OCI-LY3 (cell line): ENCODE results near the gene DOCK2.
"Not testable (repeated sequence)": the region's sequence is repeated elsewhere in the genome, so short reads cannot be mapped to it uniquely, and the experiment has no call there.

ENCODE experiments used
- H2AFZ ChIP-seq: fragments of 200-600, 300-600 bp; shearing (Covaris generic); 2 replicates; pipeline ENCODE4 v1.6.0; 2014; ENCODE audit warnings: antibody characterized with exemption, low read depth, low read length
- H3K27ac ChIP-seq: fragments of 200-600, 300-600 bp; sonication (generic); 2 replicates; pipeline ENCODE4 v1.5.1; 2014; ENCODE audit warnings: mild to moderate bottlenecking, low read length, moderate library complexity, mixed read lengths
- H3K27me3 ChIP-seq: fragments of 200-600, 300-600 bp; sonication (generic); 2 replicates; pipeline ENCODE4 v1.6.1; 2014; ENCODE audit warnings: low read depth, low read length, mixed read lengths
- H3K36me3 ChIP-seq: fragments of 200-600, 300-600 bp; sonication (generic); replicated peaks from 2 replicates; pipeline ENCODE3; 2014; ENCODE audit warnings: low read depth, low read length, mixed read lengths
- H3K4me1 ChIP-seq: fragments of 300-600, 200-600 bp; sonication (generic); 2 replicates; pipeline ENCODE4 v1.6.1; 2014; ENCODE audit warnings: low read length, mixed read lengths
- H3K4me2 ChIP-seq: fragments of 200-600, 300-600 bp; sonication (generic); 2 replicates; pipeline ENCODE4 v1.6.1; 2014; ENCODE audit warnings: low read length, mixed read lengths
- H3K4me3 ChIP-seq: fragments of 300-600, 200-600 bp; sonication (generic); 2 replicates; pipeline ENCODE4 v1.5.1; 2014; ENCODE audit warnings: antibody characterized with exemption, mild to moderate bottlenecking, low read length, moderate library complexity
- H3K79me2 ChIP-seq: fragments of 300-600, 200-600 bp; shearing (Covaris generic); 2 replicates; pipeline ENCODE4 v1.6.1; 2014; ENCODE audit warnings: mild to moderate bottlenecking, low read length, mixed read lengths
- H3K9ac ChIP-seq: fragments of 300-600, 200-600 bp; shearing (Covaris generic); 2 replicates; pipeline ENCODE4 v1.6.0; 2014; ENCODE audit warnings: mild to moderate bottlenecking, low read length, moderate library complexity
- H3K9me3 ChIP-seq: fragments of 200-600, 300-600 bp; shearing (Covaris generic); 2 replicates; pipeline ENCODE4 v1.6.1; 2014; ENCODE audit warnings: low read length, mixed read lengths; ENCODE audit not compliant: insufficient read depth
- H4K20me1 ChIP-seq: fragments of 200-600, 300-600 bp; sonication (generic); 2 replicates; pipeline ENCODE4 v1.6.1; 2016; ENCODE audit warnings: low read length, mixed read lengths; ENCODE audit not compliant: insufficient read depth
- EZH2phosphoT487 ChIP-seq: fragments of 200-600 bp; shearing (Covaris generic); IDR thresholded peaks from 2 replicates; pipeline ENCODE4 v1.6.1; 2018; ENCODE audit warnings: antibody characterized with exemption, mixed run types, low read depth
- TF ChIP-seq, protein P1 (sequence below): fragments of 200-600, 300-600 bp; sonication (generic); IDR thresholded peaks from 2 replicates; pipeline ENCODE4 v1.5.1; 2014; ENCODE audit warnings: antibody characterized with exemption, low read length, low read depth

The DOCK2 gene

DNA sequence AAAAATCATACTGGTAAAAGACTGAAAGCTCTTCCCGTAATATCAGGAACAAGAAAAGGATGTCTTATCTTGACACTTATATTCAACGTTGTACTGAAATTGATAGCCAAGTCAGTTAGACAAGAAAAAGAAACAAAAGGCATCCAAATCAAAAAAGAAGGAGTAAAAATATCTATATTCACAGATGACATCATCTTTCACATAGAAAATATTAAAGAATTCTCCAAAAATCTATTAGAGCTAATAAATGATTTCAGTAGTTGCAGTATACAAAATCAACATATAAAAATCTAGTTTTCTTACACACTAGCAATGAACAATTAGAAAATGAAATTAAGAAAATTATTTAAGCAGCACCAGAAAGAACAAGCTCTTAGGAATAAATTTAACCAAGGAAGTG is 29.2 kb upstream of the DOCK2 start:
- H3K79me2 ChIP-seq: no peaks in the 10 kb centered on the region
- H3K4me2 ChIP-seq: no peak overlapping the region
- H3K27ac ChIP-seq: no peak overlapping the region
- H4K20me1 ChIP-seq: 0 out of 2 replicates have a peak, but pooled peaks cover 3% of the 10 kb centered on the region
- H3K4me3 ChIP-seq: no peak overlapping the region
- H3K36me3 ChIP-seq: peaks cover 19% of the 10 kb centered on the region
- peaks cover 4% of the 10 kb centered on the region; the same call in 1 of the 2 replicates for H3K9me3 ChIP-seq
- TF ChIP-seq, protein P1, sequence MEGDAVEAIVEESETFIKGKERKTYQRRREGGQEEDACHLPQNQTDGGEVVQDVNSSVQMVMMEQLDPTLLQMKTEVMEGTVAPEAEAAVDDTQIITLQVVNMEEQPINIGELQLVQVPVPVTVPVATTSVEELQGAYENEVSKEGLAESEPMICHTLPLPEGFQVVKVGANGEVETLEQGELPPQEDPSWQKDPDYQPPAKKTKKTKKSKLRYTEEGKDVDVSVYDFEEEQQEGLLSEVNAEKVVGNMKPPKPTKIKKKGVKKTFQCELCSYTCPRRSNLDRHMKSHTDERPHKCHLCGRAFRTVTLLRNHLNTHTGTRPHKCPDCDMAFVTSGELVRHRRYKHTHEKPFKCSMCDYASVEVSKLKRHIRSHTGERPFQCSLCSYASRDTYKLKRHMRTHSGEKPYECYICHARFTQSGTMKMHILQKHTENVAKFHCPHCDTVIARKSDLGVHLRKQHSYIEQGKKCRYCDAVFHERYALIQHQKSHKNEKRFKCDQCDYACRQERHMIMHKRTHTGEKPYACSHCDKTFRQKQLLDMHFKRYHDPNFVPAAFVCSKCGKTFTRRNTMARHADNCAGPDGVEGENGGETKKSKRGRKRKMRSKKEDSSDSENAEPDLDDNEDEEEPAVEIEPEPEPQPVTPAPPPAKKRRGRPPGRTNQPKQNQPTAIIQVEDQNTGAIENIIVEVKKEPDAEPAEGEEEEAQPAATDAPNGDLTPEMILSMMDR: no peak
- TF ChIP-seq EZH2phosphoT487: no peak
- H3K4me1 ChIP-seq: peaks cover 15% of the 10 kb centered on the region
- no peaks in the 10 kb centered on the region for H3K27me3 ChIP-seq
- no peak overlapping the region for H2AFZ ChIP-seq
- H3K9ac ChIP-seq: no peak overlapping the region

DNA sequence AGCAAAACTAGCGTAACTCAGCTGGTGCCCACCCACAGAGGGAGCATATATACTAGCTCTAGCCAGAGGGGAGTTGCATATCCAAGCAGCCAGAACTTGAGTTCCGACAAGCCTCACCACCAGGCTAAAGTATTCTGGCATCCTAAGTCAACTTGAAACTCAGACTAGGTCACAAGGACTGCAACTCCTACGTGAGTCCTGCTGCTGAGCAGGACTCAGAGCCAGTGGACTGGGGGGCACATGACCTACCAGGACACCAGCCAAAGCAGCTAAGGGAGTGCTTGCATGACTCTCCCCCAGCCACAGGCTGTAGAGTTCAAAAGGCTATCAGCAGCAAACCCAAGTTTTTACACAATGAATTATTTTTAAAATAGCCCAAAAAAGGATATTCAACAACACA is 27.4 kb upstream of the DOCK2 start:
- H3K4me2 ChIP-seq: no peak overlapping the region
- no peaks in the 10 kb centered on the region for H3K79me2 ChIP-seq
- no peak overlapping the region for H3K9ac ChIP-seq
- H3K9me3 ChIP-seq: peaks cover 4% of the 10 kb centered on the region; the same call in 1 of the 2 replicates
- no peaks in the 10 kb centered on the region for H3K27me3 ChIP-seq
- 0 out of 2 replicates have a peak, but pooled peaks cover 3% of the 10 kb centered on the region for H4K20me1 ChIP-seq
- TF ChIP-seq, protein P1: no peak
- TF ChIP-seq EZH2phosphoT487: no peak
- no peak overlapping the region for H3K4me3 ChIP-seq
- H3K27ac ChIP-seq: no peak overlapping the region
- peaks cover 8% of the 10 kb centered on the region for H3K36me3 ChIP-seq
- no peak overlapping the region for H2AFZ ChIP-seq
- peaks cover 15% of the 10 kb centered on the region for H3K4me1 ChIP-seq

DNA sequence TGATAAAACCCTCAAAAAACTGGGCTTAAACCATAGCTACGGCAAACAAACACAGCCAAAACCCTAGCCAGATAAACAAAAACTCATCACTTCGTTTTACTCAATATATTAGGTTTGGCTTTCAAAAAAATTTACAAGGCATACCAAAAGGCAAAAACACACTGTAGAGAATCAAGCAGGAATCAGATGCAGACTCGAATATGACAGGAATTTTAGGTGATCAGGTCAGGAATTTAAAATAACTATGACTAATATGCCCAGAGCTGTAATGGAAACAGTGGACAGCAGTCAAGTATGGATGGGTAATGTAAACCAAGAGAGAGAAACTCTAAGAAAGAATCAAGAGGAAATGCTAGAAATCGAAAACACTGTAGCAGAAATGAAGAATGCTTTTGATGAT is 26.5 kb upstream of the DOCK2 start:
- 0 out of 2 replicates have a peak, but pooled peaks cover 3% of the 10 kb centered on the region for H4K20me1 ChIP-seq
- H3K4me2 ChIP-seq: no peak overlapping the region
- H3K9ac ChIP-seq: no peak overlapping the region
- peaks cover 4% of the 10 kb centered on the region for H3K36me3 ChIP-seq
- H2AFZ ChIP-seq: no peak overlapping the region
- H3K4me3 ChIP-seq: no peak overlapping the region
- H3K79me2 ChIP-seq: no peaks in the 10 kb centered on the region
- H3K4me1 ChIP-seq: peaks cover 15% of the 10 kb centered on the region
- TF ChIP-seq, protein P1: no peak
- TF ChIP-seq EZH2phosphoT487: no peak
- no peak overlapping the region for H3K27ac ChIP-seq
- H3K9me3 ChIP-seq: peaks cover 4% of the 10 kb centered on the region; the same call in 1 of the 2 replicates
- H3K27me3 ChIP-seq: no peaks in the 10 kb centered on the region

DNA sequence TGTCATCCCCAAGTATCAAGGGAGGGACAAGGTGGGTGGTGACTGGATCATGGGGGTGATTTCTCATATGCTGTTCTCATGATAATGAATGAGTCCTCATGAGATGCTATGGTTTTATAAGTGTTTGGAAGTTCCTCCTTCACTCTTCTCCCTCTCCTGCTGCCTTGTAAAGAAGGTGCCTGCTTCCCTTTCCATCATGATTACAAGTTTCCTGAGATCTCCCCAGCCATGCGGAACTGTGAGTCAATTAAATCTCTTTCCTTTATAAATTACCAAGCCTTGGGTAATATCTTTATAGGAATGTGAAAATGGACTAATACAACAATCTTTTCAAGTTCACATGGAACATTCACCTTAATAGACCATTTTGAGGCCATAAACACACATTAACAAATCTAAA is 21.5 kb upstream of the DOCK2 start:
- H3K36me3 ChIP-seq: no peaks in the 10 kb centered on the region
- H4K20me1 ChIP-seq: no peaks in the 10 kb centered on the region
- H2AFZ ChIP-seq: no peak overlapping the region
- peaks cover 3% of the 10 kb centered on the region; the same call in 1 of the 2 replicates for H3K9me3 ChIP-seq
- no peak overlapping the region for H3K27ac ChIP-seq
- H3K79me2 ChIP-seq: no peaks in the 10 kb centered on the region
- H3K9ac ChIP-seq: no peak overlapping the region
- no peak overlapping the region for H3K4me3 ChIP-seq
- no peak for TF ChIP-seq EZH2phosphoT487
- TF ChIP-seq, protein P1: no peak
- H3K4me1 ChIP-seq: no peaks in the 10 kb centered on the region
- H3K27me3 ChIP-seq: no peaks in the 10 kb centered on the region
- no peak overlapping the region for H3K4me2 ChIP-seq

DNA sequence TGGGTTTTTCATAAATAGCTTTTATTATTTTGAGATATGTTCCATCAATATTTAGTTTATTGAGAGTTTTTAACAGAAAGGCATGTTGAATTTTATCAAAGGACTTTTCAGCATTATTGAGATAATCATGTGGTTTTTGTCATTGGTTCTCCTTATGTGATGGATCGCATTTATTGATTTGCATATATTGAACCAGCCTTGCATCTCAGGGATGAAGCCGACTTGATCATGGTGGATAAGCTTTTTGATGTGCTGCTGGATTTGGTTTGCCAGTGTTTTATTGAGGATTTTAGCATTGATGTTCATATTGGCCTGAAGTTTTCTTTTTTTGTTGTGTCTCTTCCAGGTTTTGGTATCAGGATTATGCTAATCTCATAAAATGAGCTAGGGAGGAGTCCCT is 12.8 kb upstream of the DOCK2 start:
- not testable (repeated sequence) for H2AFZ ChIP-seq, H3K4me1 ChIP-seq

More for the DNA sequence above, 12.8 kb upstream of the DOCK2 start:
- H3K27me3 ChIP-seq, H3K9ac ChIP-seq, H3K9me3 ChIP-seq, H4K20me1 ChIP-seq, H3K79me2 ChIP-seq, H3K36me3 ChIP-seq, H3K27ac ChIP-seq, H3K4me3 ChIP-seq, H3K4me2 ChIP-seq: not testable (repeated sequence)
